ENCODE measurements around the gene BSPRY.
"Not testable (repeated sequence)": the region's sequence is repeated elsewhere in the genome, so short reads cannot be mapped to it uniquely, and the experiment has no call there.

BSPRY gene

GRCh38 chr9:113373256-113373655 is 23.9 kb downstream of the BSPRY start:
- FAIRE-seq, result no peak

GRCh38 chr9:113373676-113374392 is 24.5 kb downstream of the BSPRY start:
- FAIRE-seq, result no peak

- FAIRE-seq, result no peak
Measured at GRCh38 chr9:113375057-113376023, 26.0 kb downstream of the BSPRY start.

GRCh38 chr9:113376634-113377567 is 27.6 kb downstream of the BSPRY start, which contains the start of gene HDHD3:
HDHD3 (minus strand) TSS chr9:113376986; CDS start chr9:113374354, 2,632 bp downstream.
- no peak for FAIRE-seq

GRCh38 chr9:113379094-113379828 is 29.9 kb downstream of the BSPRY start:
- FAIRE-seq, result not testable (repeated sequence)

- not testable (repeated sequence) for FAIRE-seq
Measured at GRCh38 chr9:113379829-113380210, 30.5 kb downstream of the BSPRY start.

GRCh38 chr9:113380869-113381378 is 31.6 kb downstream of the BSPRY start:
- no peak for FAIRE-seq

GRCh38 chr9:113381441-113381840 is 32.1 kb downstream of the BSPRY start:
- not testable (repeated sequence) for FAIRE-seq

GRCh38 chr9:113381909-113382411 is 32.6 kb downstream of the BSPRY start:
- FAIRE-seq, result no peak

GRCh38 chr9:113386571-113387393 is 37.4 kb downstream of the BSPRY start:
- FAIRE-seq, result no peak

- no peak for FAIRE-seq
Measured at GRCh38 chr9:113387560-113388230, 38.4 kb downstream of the BSPRY start.

- FAIRE-seq, result no peak
Measured at GRCh38 chr9:113388833-113389232, 39.5 kb downstream of the BSPRY start.

- no peak for FAIRE-seq
Measured at GRCh38 chr9:113389451-113389850, 40.1 kb downstream of the BSPRY start.

GRCh38 chr9:113390192-113390960 is 41.0 kb downstream of the BSPRY start:
- FAIRE-seq, result no peak

- no peak for FAIRE-seq
Measured at GRCh38 chr9:113391917-113392316, 42.6 kb downstream of the BSPRY start.

- no peak for FAIRE-seq
Measured at GRCh38 chr9:113393281-113393680, 43.9 kb downstream of the BSPRY start.

- FAIRE-seq, result no peak
Measured at GRCh38 chr9:113395000-113395861, 45.9 kb downstream of the BSPRY start.

GRCh38 chr9:113397203-113397631 is 47.9 kb downstream of the BSPRY start:
- FAIRE-seq, result no peak

Data from G401.6 (cell line).